KBM-7 (cell line): ENCODE results near the gene ANKRD45.
"Not testable (repeated sequence)": the region's sequence is repeated elsewhere in the genome, so short reads cannot be mapped to it uniquely, and the experiment has no call there.

Source experiments
- DNase-seq: peaks from one replicate; pipeline ENCODE4 v3.0.0-alpha.2; 2015
- in situ Hi-C: fragments of 300-500 bp; cut with MboI; formaldehyde crosslinking; loops from 2 replicates; pipeline ENCODE4 v1.14.3; 2020; ENCODE audit warnings: low sequenced_read_pairs, low pct_unique_long_range_greater_than_20kb, mixed read lengths

Gene ANKRD45

GRCh38 chr1:173648880-173649605, 20.6 kb downstream of the ANKRD45 start:
- in situ Hi-C loops, result no loop called here
- no peak for DNase-seq

DNA sequence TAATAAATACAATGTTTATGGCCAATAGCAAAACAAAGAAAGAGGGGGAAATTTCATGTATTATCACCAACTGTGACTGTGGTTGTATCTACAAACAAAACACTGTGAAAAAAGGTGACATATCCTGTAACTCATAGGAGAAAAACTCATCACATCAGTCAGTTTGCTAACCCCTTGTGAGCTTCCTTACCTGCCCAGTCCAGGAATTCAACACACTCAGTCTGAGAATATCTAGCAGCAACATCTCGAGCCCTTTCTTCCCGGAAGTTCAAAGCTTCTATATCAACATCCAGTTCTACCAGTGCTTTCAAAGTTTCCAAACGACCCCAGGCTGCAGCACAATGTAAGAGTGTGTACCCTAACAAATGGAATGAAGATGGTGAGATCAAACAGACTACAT, 23.0 kb downstream of the ANKRD45 start:
- no peak for DNase-seq
- in situ Hi-C loops, result no loop called here

DNA sequence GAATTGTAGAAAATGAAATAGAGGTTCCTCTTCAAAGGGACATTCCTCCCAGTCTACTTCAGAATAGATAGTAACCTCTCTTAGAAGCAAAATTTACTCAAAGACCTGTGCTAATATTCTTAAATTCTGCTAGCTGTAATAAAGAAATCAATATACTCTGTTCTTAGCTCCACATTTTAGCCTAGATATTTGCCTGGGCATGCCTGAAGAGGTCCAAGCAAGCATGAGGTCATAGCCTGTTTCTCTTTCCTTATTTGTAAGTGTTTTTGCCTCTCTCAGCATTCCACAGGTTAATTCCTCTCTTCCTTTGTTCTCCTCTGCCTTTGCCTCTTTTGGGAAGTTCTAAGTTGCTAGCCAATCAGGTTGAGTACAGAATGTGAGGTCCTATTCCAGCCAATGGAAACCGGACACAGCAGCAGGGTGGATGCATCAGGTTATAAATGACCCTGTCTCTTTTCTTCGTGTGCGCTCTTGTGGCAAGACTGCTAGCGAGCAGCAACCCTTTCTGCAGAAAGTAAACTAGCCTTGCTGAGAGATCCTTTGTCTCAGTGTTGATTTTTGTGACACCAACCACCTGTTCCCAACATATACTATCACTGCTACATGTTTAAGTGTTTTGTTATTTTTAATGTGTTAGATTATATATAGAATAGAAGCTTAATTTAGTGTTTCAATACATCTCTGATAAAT, 27.1 kb downstream of the ANKRD45 start:
- in situ Hi-C loops, DNase-seq: not testable (repeated sequence)

DNA sequence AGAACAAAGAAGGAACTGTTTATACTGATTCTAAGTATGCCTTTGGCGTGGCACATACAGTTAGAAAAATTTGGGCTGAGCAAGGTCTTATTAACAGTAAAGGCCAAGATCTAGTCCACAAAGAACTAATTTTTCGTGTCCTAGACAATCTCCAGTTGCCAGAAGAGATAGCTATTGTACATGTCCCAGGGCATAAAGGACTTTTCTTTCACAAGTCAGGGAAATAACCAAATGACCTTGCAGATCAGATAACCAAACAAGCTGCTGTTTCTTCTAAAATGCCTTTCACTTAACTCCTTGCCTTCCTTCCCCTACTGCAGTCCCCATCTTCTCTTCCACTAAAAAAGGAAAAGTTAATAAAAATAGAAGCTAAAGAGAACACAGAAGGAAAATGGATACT, 30.5 kb downstream of the ANKRD45 start:
- no peak for DNase-seq
- in situ Hi-C loops, result no loop called here

GRCh38 chr1:173638043-173639021, 31.3 kb downstream of the ANKRD45 start:
- in situ Hi-C loops, result no loop called here
- no peak for DNase-seq

DNA sequence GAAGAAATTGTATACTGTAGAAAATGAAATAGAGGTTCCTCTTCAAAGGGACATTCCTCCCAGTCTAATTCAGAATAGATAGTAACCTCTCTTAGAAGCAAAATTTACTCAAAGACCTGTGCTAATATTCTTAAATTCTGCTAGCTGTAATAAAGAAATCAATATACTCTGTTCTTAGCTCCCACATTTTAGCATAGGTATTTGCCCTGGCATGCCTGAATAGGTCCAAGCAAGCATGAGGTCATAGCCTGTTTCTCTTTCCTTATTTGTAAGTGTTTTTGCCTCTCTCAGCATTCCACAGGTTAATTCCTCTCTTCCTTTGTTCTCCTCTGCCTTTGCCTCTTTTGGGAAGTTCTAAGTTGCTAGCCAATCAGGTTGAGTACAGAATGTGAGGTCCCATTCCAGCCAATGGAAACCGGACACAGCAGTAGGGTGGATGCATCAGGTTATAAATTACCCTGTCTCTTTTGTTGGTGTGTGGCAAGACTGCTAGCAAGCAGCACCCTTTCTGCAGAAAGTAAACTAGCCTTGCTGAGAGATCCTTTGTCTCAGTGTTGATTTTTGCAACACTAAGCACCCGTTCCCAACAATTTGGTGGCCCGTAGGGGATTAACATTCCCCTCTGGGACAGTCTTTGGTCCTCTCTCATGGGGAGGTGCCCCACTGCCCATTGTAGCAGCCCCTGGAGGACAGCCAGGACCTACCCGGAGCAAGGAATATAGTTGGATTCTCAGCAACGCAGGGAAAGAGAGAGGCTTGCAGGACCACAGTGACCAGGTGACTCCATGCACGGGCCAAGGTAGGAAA, 32.2 kb downstream of the ANKRD45 start:
- DNase-seq, in situ Hi-C loops: not testable (repeated sequence)

DNA sequence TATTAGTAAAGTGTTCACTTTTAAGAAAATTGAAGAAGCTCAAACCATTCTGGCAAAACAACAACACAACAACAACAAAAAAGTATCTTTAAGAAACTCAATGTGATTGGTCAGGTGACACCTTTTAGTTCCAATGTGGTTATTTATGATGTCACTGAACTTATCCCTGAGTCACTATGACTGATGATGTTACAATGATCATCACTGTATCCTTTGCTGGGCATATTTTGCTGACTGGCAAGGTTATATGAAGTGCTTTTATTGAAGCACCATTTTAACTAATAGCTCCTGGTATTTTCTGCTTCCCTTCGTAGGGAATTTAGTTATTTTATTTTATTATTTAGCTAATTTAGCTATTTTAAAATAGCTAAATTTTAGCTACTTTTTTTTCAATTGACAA, 34.5 kb downstream of the ANKRD45 start, which contains the start of gene TEX50:
Gene TEX50 (plus strand): TSS at position 223 of the 400 bp plus-strand sequence. CDS start 184 bp downstream, outside the sequence.
- no peak for DNase-seq
- in situ Hi-C loops, result no loop called here

DNA sequence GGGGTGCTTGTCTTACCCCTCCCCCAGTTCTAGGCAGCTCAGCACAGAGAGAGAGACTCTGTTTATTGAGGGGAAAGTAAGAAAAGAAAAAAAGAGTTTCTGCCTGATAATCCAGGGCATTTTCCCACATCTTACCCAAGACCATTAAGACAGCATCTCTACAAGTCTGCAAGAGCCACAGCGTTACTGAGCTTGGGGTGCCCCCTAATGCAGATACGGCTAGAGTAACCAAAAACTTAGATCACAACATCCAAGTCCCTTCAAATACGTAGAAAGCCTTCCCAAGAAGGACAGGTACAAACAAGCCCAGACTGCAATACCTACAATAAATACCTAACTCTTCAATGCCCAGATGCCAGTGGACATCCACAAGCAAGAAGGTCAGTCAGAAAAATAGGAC, 40.8 kb downstream of the ANKRD45 start:
- in situ Hi-C loops, result no loop called here
- DNase-seq, result no peak

DNA sequence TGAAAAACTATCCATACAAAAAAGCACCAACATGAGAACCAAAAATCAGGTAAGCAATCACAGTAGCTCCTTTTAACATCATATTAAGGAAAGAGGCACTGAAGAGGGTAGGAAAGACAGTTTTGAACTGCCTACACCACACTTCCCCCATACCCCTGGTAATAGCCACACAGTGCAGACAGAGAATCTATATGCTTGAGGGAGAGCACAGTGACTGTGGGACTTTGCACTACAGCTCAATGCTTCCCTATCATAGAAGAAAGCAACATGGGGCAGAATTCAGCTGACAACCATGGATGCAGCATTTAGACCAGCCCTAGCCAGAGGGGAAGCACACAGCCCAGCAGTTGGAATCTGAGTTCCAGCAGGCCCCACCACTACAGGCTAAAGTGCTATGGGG, 42.4 kb downstream of the ANKRD45 start:
- DNase-seq, result no peak
- in situ Hi-C loops, result no loop called here

GRCh38 chr1:173616859-173617258, 52.8 kb downstream of the ANKRD45 start:
- no peak for DNase-seq
- in situ Hi-C loops, result no loop called here

DNA sequence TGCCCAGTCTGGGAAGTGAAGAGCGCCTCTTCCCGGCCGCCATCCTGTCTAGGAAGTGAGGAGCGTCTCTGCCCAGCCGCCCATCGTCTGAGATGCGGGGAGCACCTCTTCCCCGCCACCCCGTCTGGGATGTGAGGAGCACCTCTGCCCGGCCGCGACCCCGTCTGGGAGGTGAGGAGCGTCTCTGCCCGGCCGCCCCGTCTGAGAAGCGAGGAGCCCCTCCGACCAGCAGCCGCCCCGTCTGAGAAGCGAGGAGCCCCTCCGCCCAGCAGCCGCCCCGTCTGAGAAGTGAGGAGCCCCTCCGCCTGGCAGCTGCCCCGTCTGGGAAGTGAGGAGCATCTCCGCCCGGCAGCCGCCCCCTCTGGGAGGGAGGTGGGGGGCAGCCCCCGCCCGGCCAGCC, 56.6 kb downstream of the ANKRD45 start:
- DNase-seq, in situ Hi-C loops: not testable (repeated sequence)

- no peak for DNase-seq
- in situ Hi-C loops, result no loop called here
Observed at GRCh38 chr1:173608503-173609216, 61.0 kb downstream of the ANKRD45 start.

GRCh38 chr1:173603056-173603591, 66.5 kb downstream of the ANKRD45 start, which contains the start of gene SLC9C2:
Gene SLC9C2, minus strand, starts transcription at chr1:173603072. Its CDS starts 1,296 bp downstream, at chr1:173601776.
- DNase-seq, result peak; percentile 74
- in situ Hi-C loops, result no loop called here

DNA sequence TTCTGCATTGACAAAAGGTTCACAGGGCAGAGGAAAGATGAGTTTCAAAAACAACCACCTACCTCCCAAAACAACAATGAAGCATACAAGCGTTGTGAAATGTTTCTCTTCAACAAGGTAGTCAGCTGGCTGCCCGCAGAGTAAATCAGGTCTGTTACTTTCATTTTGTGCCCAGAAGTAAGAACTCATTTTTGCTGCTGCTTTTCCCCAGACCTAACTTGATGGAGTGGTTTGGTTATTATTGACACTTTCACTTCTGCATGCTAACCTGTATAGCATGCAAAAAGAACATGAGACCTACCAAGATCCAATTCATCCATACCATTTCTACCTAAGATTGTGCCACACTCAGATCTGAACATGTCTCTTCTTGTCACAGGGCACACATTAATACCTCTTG, 68.1 kb downstream of the ANKRD45 start:
- DNase-seq, result no peak
- in situ Hi-C loops, result no loop called here

DNA sequence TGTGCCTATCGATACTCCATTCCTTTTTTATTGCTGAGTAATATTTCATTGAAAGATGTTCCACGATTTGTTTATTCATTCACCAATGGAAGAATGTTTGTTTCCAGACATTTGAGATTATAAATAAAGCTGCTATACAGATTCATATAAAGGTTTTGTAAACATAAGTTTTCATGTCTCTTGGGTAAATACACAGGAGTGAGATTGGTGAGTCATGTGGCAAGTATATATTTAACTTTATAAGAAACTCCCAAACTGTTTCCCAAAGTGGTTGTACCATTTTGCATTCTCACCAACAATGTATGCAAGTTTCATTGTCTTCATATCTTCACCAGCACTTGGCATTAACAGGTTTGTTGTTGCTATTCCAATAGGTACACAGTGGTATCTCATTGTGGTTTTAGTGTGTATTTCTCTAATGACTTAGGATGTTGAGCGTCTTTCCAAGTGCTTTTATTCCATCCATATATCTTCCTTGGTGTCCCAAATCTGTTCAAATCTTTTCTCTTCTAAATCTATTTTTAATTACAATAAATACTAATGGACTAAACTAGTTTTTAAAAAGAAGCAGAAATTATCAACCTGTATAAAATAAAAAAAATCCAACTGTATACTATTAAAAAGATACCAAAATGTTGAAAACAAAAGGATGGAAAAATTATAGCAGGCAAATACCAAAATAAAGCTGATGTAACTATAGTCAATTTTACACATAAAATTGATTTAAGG, 73.4 kb downstream of the ANKRD45 start:
- in situ Hi-C loops, result no loop called here
- DNase-seq, result no peak

GRCh38 chr1:173591138-173591537, 78.5 kb downstream of the ANKRD45 start:
- DNase-seq, in situ Hi-C loops: not testable (repeated sequence)

GRCh38 chr1:173590557-173590956, 79.1 kb downstream of the ANKRD45 start:
- in situ Hi-C loops, result no loop called here

More at GRCh38 chr1:173590557-173590956, 79.1 kb downstream of the ANKRD45 start:
- no peak for DNase-seq
